Right hindlimb (tissue), 1 donor: ENCODE data around the gene RAB6C.
"Not testable (repeated sequence)": the region's sequence is repeated elsewhere in the genome, so short reads cannot be mapped to it uniquely, and the experiment has no call there.

Source experiments
- DNase-seq: peaks from one replicate; pipeline ENCODE4 v3.0.0-alpha.2; 2018

Gene RAB6C

GRCh38 chr2:129979629-129980155 is at the start of gene RAB6C:
Gene RAB6C, plus strand, starts transcription at chr2:129979666. Its CDS starts 450 bp downstream, at chr2:129980116.
- peak; percentile 38 for DNase-seq

GRCh38 chr2:129930451-129930850 is 49.0 kb upstream of the RAB6C start:
- no peak for DNase-seq

DNA sequence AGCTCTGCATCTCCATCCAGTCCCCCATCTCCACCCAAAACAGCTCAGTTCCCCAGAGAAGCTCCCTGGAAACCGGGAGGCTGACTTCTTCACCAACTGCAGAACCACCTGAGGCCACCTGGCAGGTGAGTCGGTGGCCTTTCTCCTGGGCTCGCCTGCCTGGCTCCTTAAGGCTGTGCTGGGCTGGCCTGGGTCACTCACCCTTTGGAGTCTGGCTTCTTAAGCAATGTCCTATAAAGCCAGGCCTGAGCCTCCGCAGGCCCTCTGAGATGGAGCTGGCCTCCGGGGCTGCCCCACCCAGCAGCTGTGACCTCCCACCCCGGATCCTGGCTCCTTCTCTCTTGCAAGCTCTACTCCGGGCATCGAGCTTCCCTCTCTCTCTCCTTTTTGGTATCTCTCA is 46.1 kb upstream of the RAB6C start:
- not testable (repeated sequence) for DNase-seq

GRCh38 chr2:129934044-129934822 is 45.2 kb upstream of the RAB6C start:
- DNase-seq = peak; percentile 35

DNA sequence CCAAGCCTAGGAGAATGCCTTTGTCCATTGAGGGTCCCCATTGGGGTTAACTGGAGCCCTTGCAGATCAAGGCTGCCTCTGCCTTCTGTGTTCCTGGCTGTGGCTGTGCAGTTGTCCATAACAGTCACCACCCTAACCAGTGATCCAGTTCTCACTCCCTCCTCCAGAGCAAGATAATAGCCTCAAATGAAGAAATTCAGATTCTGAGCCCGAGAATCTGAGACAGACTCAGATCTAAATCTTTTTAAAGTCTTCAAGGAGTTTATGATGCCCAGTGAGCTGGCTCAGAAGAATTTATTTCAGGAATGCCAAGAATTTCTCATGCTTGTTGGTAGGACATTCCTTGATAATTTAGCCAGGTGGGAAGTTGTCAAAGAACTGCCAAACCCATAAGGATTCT is 44.3 kb upstream of the RAB6C start:
- DNase-seq = no peak

GRCh38 chr2:129936334-129936934 is 43.0 kb upstream of the RAB6C start:
- peak; percentile 43 for DNase-seq

GRCh38 chr2:129938850-129939471 is 40.5 kb upstream of the RAB6C start:
- DNase-seq = not testable (repeated sequence)

DNA sequence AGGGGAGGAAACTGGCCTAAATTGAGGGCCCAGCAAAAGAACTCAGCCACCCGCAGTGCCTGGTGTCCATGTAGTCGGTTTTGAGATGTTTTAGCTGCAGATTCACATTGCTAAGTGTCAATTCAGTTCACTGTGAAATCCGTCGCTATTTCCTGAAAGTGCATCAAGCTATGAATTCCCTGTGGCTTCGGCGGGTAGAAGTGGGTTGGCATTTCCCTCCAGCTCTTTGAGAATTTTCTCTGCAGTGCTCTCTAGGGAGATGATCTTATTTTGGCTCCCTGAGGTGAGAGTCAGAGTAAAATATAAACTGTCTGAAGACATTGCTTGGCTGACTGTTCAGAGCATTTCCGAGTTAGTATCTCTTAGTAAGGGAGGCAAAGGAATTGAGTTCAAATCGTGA is 36.0 kb upstream of the RAB6C start:
- not testable (repeated sequence) for DNase-seq

DNA sequence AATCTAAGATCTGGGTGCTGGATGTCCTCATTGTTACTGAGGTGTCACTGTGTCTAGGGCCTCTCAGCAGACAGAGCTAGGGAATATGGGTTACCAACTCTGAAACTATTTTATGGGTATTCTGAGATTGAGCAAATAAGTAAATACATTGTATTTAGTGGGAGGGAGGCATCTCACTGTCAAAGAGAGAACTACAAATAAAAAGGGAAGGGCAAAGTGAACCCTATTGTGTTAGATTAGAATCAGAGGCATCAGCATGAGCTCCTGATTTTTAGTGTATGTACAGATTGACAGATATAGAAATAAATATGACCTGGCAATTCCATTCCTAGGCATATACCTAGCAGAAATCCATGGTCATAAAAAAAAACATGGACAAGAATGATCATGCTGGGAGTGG is 33.9 kb upstream of the RAB6C start:
- no peak for DNase-seq

DNA sequence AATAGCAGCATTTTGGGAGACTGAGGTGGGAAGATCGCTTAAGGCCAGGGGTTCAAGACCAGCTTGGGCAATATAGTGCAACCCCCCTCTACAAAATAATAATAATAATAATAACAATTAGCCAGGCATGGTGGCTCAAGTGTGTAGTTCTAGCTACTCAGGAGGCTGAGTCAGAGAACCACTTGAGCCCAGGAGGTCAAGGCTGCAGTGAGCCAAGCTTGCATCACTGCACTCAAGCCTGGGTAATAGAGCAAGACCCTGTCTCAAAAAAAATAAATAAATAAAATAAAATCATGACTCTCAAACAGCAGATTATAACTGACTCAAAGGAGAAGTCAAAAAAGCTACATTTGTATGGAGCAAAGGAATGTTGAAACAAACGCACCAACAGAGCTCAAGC is 31.8 kb upstream of the RAB6C start:
- DNase-seq = not testable (repeated sequence)

DNA sequence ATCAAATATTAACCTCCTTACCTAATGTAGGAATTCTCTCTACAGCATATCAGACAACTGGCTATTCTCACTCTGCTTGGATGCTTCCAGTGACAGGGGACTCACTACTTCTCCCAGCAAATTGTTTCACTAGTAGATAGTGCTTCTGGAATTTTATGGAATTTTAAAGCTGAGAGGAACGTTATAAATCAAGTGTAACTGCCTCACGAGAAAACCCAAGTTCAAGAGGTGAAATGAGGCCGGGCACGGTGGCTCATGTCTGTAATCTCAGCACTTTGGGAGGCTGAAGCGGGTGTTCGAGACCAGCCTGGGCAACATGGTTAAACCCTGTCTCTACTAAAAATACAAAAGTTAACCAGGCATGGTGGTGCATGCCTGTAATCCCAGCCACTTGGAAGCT is 23.3 kb upstream of the RAB6C start:
- not testable (repeated sequence) for DNase-seq

DNA sequence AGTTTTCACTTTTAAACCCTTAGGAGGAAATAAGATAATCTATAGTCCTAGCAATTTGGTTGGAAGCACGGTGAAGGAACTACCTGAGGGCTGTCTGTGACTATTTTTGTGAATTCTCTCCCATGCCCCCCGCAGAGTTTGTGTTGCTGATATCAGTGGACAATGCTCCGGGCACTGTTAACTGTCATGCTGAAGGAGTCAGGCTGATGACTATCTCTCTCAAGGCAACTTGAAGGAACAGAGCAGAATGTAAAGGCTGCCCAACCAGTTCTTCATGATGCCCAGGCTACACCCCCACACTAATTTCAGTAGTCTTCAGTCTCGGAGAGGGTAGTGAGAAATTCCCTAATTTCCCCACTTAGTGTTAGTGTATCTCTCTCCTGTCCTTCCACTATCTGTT is 21.6 kb upstream of the RAB6C start:
- DNase-seq = no peak

DNA sequence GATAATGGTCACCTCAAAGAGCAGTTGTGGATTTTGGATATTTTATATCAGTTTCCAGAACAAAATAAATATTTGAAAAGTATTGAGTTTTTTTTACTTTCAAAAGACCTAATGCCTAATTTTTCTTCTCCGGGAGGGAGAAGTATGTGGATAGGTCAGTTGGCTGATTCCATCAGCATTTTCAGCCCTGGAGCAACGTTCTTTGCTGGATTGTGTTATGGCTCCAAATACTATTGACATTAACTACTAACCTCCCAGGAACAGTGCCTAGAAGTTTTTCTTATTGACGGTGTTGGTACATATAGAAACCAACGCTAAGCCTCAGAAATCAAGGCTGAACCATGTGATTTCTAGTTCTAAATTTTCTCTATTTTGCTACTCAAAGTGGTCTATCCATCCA is 20.7 kb upstream of the RAB6C start:
- DNase-seq = not testable (repeated sequence)

- not testable (repeated sequence) for DNase-seq
Observed at GRCh38 chr2:129968605-129969004, 10.9 kb upstream of the RAB6C start.

GRCh38 chr2:129975016-129975774 is 4.3 kb upstream of the RAB6C start:
- no peak for DNase-seq

DNA sequence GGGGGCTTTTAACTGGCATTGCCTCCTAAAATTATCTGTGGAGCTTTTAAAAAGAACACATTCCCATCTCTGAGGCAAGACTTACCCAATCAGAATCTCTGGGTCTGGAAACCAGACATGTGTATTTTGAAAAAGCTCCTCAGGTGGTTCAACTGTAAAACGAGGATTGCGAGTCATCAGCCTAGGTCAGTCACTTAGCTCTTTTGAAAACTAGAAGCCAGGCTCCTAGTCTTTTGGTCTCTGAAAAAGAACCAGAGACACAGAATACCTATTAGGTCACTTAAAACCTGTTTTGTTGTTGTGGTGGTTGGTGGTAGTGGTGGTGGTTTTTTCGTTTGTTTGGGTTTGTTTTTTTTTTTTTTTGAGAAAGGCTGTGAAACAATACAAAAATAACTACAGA is 2.5 kb upstream of the RAB6C start:
- DNase-seq = not testable (repeated sequence)

GRCh38 chr2:129977986-129978385 is 1.5 kb upstream of the RAB6C start:
- DNase-seq = no peak

- DNase-seq = not testable (repeated sequence)
Observed at GRCh38 chr2:129980246-129980645, 780 bp downstream of the RAB6C start.

GRCh38 chr2:129981689-129982088 is 2.2 kb downstream of the RAB6C start:
- DNase-seq = not testable (repeated sequence)

DNA sequence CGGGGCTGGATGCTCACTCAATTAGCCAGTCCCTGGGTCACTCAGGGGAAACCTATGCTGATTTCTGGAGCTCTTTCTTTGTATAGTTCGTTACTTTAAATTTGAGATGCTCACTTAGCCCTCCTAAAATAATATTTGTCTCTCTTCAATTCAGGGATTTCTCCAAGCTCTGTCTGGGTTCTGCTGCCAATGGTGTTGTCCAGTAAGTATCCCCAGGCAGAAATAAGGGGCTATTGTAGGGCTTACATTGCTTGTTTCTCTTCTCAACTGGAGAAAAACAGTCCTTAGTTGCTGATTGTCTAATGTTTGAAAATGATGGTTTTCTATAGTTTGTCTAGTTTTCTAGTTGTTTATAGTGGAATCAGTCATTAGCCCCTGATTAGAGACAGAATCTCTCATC is 5.0 kb downstream of the RAB6C start:
- no peak for DNase-seq

DNA sequence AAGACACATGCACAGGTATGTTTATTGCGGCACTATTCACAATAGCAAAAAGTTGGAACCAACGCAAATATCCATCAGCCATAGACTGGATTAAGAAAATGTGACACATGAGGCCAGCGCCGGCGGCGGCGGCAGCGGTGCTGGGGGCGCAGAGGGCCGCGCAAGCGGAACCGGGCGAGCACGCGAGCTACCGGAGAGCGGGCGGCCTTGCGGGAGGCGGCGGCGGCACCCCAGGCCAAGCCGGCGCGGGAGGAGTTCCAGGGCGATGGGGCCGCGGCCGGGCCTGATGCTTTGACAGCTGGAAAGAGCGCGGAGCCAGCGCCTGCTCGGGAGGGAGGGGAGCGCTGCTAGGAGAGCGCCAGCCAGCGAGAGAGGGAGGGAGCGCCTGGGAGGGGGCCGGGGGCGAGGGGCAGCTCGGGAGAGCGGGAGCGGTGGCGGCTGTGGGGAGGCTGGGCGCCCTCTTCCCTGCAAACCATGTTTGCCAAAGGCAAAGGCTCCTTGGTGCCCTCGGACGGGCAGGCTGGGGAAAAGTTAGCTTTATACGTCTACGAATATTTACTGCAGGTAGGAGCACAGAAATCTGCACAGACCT is 13.0 kb downstream of the RAB6C start:
- not testable (repeated sequence) for DNase-seq

GRCh38 chr2:129993151-129993550 is 13.7 kb downstream of the RAB6C start:
- DNase-seq = not testable (repeated sequence)
